ENCODE results near the gene APOL6. TPM values are rescaled to one million over a fixed set of nuclear protein-coding genes. Genes with fewer than 3 reads are reported as not detected.

Gene APOL6
- total and polyA plus RNA-seq, 9 of the 15 experiments (the other 6 are each of a cell fraction or from before 2014, with no cell fraction given): 0.29 to 1.2 (median 0.70) TPM

GRCh38 chr22:35712672-35713071, 64.4 kb downstream of the APOL6 start:
- Histone ChIP-seq H3K27ac (ENCODE audit: extremely low read depth, low read depth, low read length) (no peak overlapping the region), H3K27me3 (ENCODE audit: control insufficient read depth in 2 of 2, insufficient read depth in 2 of 2, low read length in 2 of 2) (no peaks in the 10 kb centered on the region), H3K9me3 (replicated peaks; ENCODE audit: control insufficient read depth, insufficient read depth, low read depth, low read length) (no peaks in the 10 kb centered on the region; the same call in 1 of the 2 replicates), H3K9me1 (ENCODE audit: control insufficient read depth, insufficient read depth, low read length) (no peaks in the 10 kb centered on the region), H3K36me3 (ENCODE audit: control insufficient read depth, insufficient read depth, low read length) (no peaks in the 10 kb centered on the region), H3K4me1 (replicated peaks in 1 of 2; ENCODE audit: control insufficient read depth in 2 of 2, insufficient read depth in 2 of 2, low read length in 2 of 2) (no peaks in the 10 kb centered on the region; a peak in 2 of 5 replicates), H3K4me3 (no peak overlapping the region), H2AFZ (ENCODE audit: low read depth, low read length) (no peak overlapping the region), H3K9ac (ENCODE audit: insufficient read depth in 1 of 2, low read depth in 2 of 2, low read length in 2 of 2) (no peak overlapping the region), H3K4me2 (ENCODE audit: insufficient read depth, low read length) (no peak overlapping the region), H4K20me1 (replicated peaks; ENCODE audit: control insufficient read depth, insufficient read depth, low read length) (no peaks in the 10 kb centered on the region), H3K79me2 (ENCODE audit: control insufficient read depth, insufficient read depth, low read length) (no peaks in the 10 kb centered on the region)
- CTCF ChIA-PET (ENCODE audit: low intra/inter-chr PET ratio): no interaction called here
- no TSS peak for BruUV-seq (replicated peaks)
- POLR2A ChIA-PET: no interaction called here
- DNase-seq (ENCODE audit: extremely low read depth in 1 of 4, low spot score in 3 of 4) (no peak), FAIRE-seq (no peak), ATAC-seq (no peak)
- WGBS (ENCODE audit: insufficient coverage, low coverage, missing lambda C conversion rate): 5% methylated on average over 2 of the region's 2 CpGs
- in situ Hi-C loops (cut with MboI) (no loop called here), intact Hi-C loops (cut with micrococcal nuclease) (no loop called here)
- TF ChIP-seq E4F1 (CRISPR knock-in tag; IDR thresholded peaks at IDR 0.05; ENCODE audit: borderline replicate concordance): no peak
- peak in 1 of 2 experiments; percentile 56; a peak in 2 of 4 replicates for TF ChIP-seq RAD21 (CRISPR knock-in tag; conservative IDR thresholded peaks at IDR 0.05 in 1 of 2, IDR thresholded peaks at IDR 0.05 in 1 of 2)
- TF ChIP-seq CTCF (IDR thresholded peaks at IDR 0.05 in 2 of 3, conservative IDR thresholded peaks at IDR 0.05 in 1 of 3; ENCODE audit: insufficient read depth in 2 of 3, low read depth in 1 of 3, low read length in 3 of 3): peak in 1 of 3 experiments; percentile 20; a peak in 1 of 6 replicates
- 0 out of 3 replicates have a peak, but pooled peaks of 1 of the 2 experiments have one; percentile 42 for TF ChIP-seq CBX3 (IDR thresholded peaks at IDR 0.05; ENCODE audit: borderline replicate concordance in 1 of 2, low read length in 2 of 2)
- TF ChIP-seq TRIM28 (IDR thresholded peaks at IDR 0.05): 0 out of 2 replicates have a peak, but pooled peaks have one; percentile 49
- TF ChIP-seq YY1 (IDR thresholded peaks at IDR 0.05; ENCODE audit: borderline replicate concordance in 1 of 3, control insufficient read depth in 1 of 3, extremely low read depth in 1 of 3, insufficient read depth in 3 of 3, insufficient read length in 1 of 3, insufficient replicate concordance in 2 of 3, low read depth in 1 of 3, low read length in 2 of 3): peak in 1 of 3 experiments; percentile 85
- TF ChIP-seq EHMT2 (IDR thresholded peaks at IDR 0.05): no peak
- no peak for TF ChIP-seq HOXB6 (CRISPR knock-in tag; IDR thresholded peaks at IDR 0.05; ENCODE audit: borderline replicate concordance)
